Upper lobe of left lung (tissue), 6 donors: Measurements from ENCODE around the gene FGFRL1. TPM values are rescaled to one million over a fixed set of nuclear protein-coding genes. Genes with fewer than 3 reads are reported as not detected.

Experiments used
- ATAC-seq, 2 donors: fragments of 200-7000 bp; cut with Tn5 transposase; one replicate each; pipeline ENCODE4 v1.9.1; 2022; ENCODE audit warnings: mild to moderate bottlenecking in 2 of 2, moderate library complexity in 2 of 2; ENCODE audit not compliant: low FRiP score in 2 of 2
- DNase-seq, 2 donors: peaks; one replicate each; pipeline ENCODE4 v3.0.0-alpha.2; 2019 to 2020
- H3K27ac ChIP-seq, 4 donors: fragments of 200-600 bp; sonication (generic); one replicate each; pipeline ENCODE4 v1.5.1; 2016 to 2019
- H3K27me3 ChIP-seq, 4 donors: fragments of 200-600 bp; sonication (generic); one replicate each; pipeline ENCODE4 v1.5.1; 2017 to 2019
- H3K36me3 ChIP-seq, 4 donors: fragments of 200-600 bp; sonication (generic); one replicate each; pipeline ENCODE4 v1.5.1; 2016 to 2019
- H3K4me1 ChIP-seq, 4 donors: fragments of 200-600 bp; sonication (generic); one replicate each; pipeline ENCODE4 v1.5.1; 2018 to 2019
- H3K4me3 ChIP-seq, 4 donors: fragments of 200-600 bp; sonication (generic); one replicate each; pipeline ENCODE4 v1.5.1; 2017 to 2019; ENCODE audit warnings: mild to moderate bottlenecking in 2 of 4, moderate library complexity in 1 of 4
- H3K9me3 ChIP-seq, 4 donors: fragments of 200-600 bp; sonication (generic); one replicate each; pipeline ENCODE4 v1.5.1; 2018 to 2019
- CTCF ChIP-seq, 6 experiments: fragments of 450-650 bp in 4 of 6; fragments of 200-600 bp in 2 of 6; sonication (generic) in 2 of 6; IDR thresholded peaks; one replicate each; pipeline ENCODE4 v1.5.1; 2016 to 2019; ENCODE audit warnings: antibody characterized with exemption in 6 of 6
- EP300 ChIP-seq, 4 donors: sonication (generic); formaldehyde crosslinking; IDR thresholded peaks; one replicate each; pipeline ENCODE4 v1.5.1; 2017; ENCODE audit warnings: antibody characterized with exemption in 4 of 4, control low read depth in 2 of 4
- POLR2A ChIP-seq, 4 donors: fragments of 450-650 bp; IDR thresholded peaks; one replicate each; pipeline ENCODE4 v1.5.1; 2016 to 2017; ENCODE audit warnings: antibody characterized with exemption in 4 of 4, mild to moderate bottlenecking in 2 of 4
- POLR2AphosphoS5 ChIP-seq, 2 donors: sonication (generic); formaldehyde crosslinking; IDR thresholded peaks; one replicate each; pipeline ENCODE4 v1.5.1; 2017; ENCODE audit warnings: antibody characterized with exemption in 2 of 2
- WGBS, 2 donors: methylation state at CpG; one replicate each; pipeline ENCODE4 v1.1.5; 2017 to 2018; 5-methylcytosine and 5-hydroxymethylcytosine counted together
- total RNA-seq, 6 donors: library from RNA; depleted of rRNA in 4 of 6; stranded (reverse); fragments of >200 nt in 4 of 6; gene quantifications; one replicate each; pipeline versions ENCODE4 v1.1.0 to v1.2.1, GENCODE V29; 2016 to 2021
- donor health status: DM: no; HTN: no; CAD: no; lungs with moderate emphysema.
- donor health status: DM: no; HTN: yes; CAD: no; lungs with severe emphysema.

FGFRL1 gene
- total RNA-seq, 6 donors from 2014 or later, result 21.0 to 32.4 (median 25.6) TPM

- Histone ChIP-seq H3K4me3 (no peak overlapping the region), H3K4me1 (no peaks in the 10 kb centered on the region), H3K27me3 (peaks cover 0 to 5% (median 0%) of the 10 kb centered on the region in 4 donors), H3K9me3 (no peaks in the 10 kb centered on the region), H3K36me3 (peaks cover 0 to 21% (median 5%) of the 10 kb centered on the region in 4 donors), H3K27ac (no peak overlapping the region)
- WGBS, 2 donors, result 47 to 63% methylated on average over 11 to 17 of the region's 17 CpGs
- DNase-seq (peak in 1 of 2 donors; percentile 85), ATAC-seq (peak in 1 of 2 donors; percentile 5)
- TF ChIP-seq CTCF (IDR thresholded peaks at IDR 0.05) (no peak), EP300 (IDR thresholded peaks at IDR 0.05) (no peak), POLR2A (IDR thresholded peaks at IDR 0.05) (no peak), POLR2AphosphoS5 (IDR thresholded peaks at IDR 0.05) (no peak)
Measured at GRCh38 chr4:1026115-1026514, 14.7 kb downstream of the FGFRL1 start.

GRCh38 chr4:1027219-1027914 is 15.9 kb downstream of the FGFRL1 start:
- DNase-seq (peak in 1 of 2 donors; percentile 81), ATAC-seq (no peak)
- TF ChIP-seq CTCF (IDR thresholded peaks at IDR 0.05) (no peak), EP300 (IDR thresholded peaks at IDR 0.05) (no peak), POLR2AphosphoS5 (IDR thresholded peaks at IDR 0.05) (no peak), POLR2A (IDR thresholded peaks at IDR 0.05) (no peak)
- Histone ChIP-seq H3K27me3 (peaks cover 0 to 5% (median 0%) of the 10 kb centered on the region in 4 donors), H3K9me3 (no peaks in the 10 kb centered on the region), H3K36me3 (peaks cover 0 to 21% (median 5%) of the 10 kb centered on the region in 4 donors), H3K4me1 (no peaks in the 10 kb centered on the region), H3K4me3 (no peak overlapping the region), H3K27ac (no peak overlapping the region)
- WGBS, 2 donors, result 74 to 80% methylated on average over 1 to 24 of the region's 26 CpGs

- Histone ChIP-seq H3K27ac (no peak overlapping the region), H3K4me1 (no peaks in the 10 kb centered on the region), H3K27me3 (peaks cover 0 to 6% (median 0%) of the 10 kb centered on the region in 4 donors), H3K36me3 (peaks cover 0 to 21% (median 5%) of the 10 kb centered on the region in 4 donors), H3K4me3 (no peak overlapping the region), H3K9me3 (no peaks in the 10 kb centered on the region)
- peak in 1 of 2 donors; percentile 76 for DNase-seq
- 56% methylated on average over 7 of the region's 9 CpGs; no CpG with 5 or more reads in 1 of the 2 donors for WGBS, 2 donors
- no peak for ATAC-seq
- no peak for TF ChIP-seq EP300 (IDR thresholded peaks at IDR 0.05)
- no peak for TF ChIP-seq POLR2A (IDR thresholded peaks at IDR 0.05)
- TF ChIP-seq CTCF (IDR thresholded peaks at IDR 0.05), result no peak
- no peak for TF ChIP-seq POLR2AphosphoS5 (IDR thresholded peaks at IDR 0.05)
Measured at GRCh38 chr4:1027915-1028238, 16.5 kb downstream of the FGFRL1 start.

GRCh38 chr4:1028574-1029220 is 17.3 kb downstream of the FGFRL1 start:
- Histone ChIP-seq H3K27me3 (peaks cover 0 to 8% (median 0%) of the 10 kb centered on the region in 4 donors), H3K36me3 (peaks cover 0 to 21% (median 5%) of the 10 kb centered on the region in 4 donors), H3K4me3 (no peak overlapping the region), H3K4me1 (peaks cover 0 to 3% (median 2%) of the 10 kb centered on the region in 4 donors), H3K9me3 (no peaks in the 10 kb centered on the region), H3K27ac (no peak overlapping the region)
- ATAC-seq, result no peak
- no peak for TF ChIP-seq CTCF (IDR thresholded peaks at IDR 0.05)
- WGBS, 2 donors, result 70 to 78% methylated on average over 22 to 36 of the region's 36 CpGs
- peak in 1 of 2 donors; percentile 77 for DNase-seq
